HepG2 (cell line): ENCODE data around the gene PSKH1. TPM values are rescaled to one million over a fixed set of nuclear protein-coding genes. Genes with fewer than 3 reads are reported as not detected.

Experiments used
- NCOA5 ChIP-seq: sonication (generic); formaldehyde crosslinking; IDR thresholded peaks from 2 replicates; pipeline ENCODE4 v1.4.0; 2020; ENCODE audit warnings: missing genetic modification reagents
- PTBP1 ChIP-seq: fragments of 200-400 bp; formaldehyde crosslinking; IDR thresholded peaks from 2 replicates; pipeline ENCODE4 v1.6.1; 2018; ENCODE audit warnings: low read length, low read depth; ENCODE audit not compliant: poor library complexity, severe bottlenecking
- SP1 ChIP-seq, 2 experiments: fragments of 450-650 bp in 1 of 2; sonication (generic) in 1 of 2; formaldehyde crosslinking in 1 of 2; IDR thresholded peaks; 2 replicates each; pipeline versions ENCODE4 v1.4.0 to v1.6.1; 2016 to 2020; ENCODE audit warnings: missing genetic modification reagents in 1 of 2
- polyA plus RNA-seq, 8 experiments: library from polyadenylated mRNA; depleted of rRNA in 3 of 8; stranded (reverse) in 7 of 8; unstranded in 1 of 8; fragments of >200 nt; fragmentation: Illumina TruSeq in 4 of 8; extraction: Trizol in 4 of 8; gene quantifications; 2 replicates each; pipeline versions ENCODE4 v1.2.1 to v1.2.3, GENCODE V29; 2011 to 2016; ENCODE audit warnings: low read depth in 4 of 8, missing spikeins in 1 of 8, mixed read lengths in 1 of 8; ENCODE audit not compliant: insufficient read depth in 1 of 8
- total RNA-seq, 5 experiments: library from RNA; depleted of rRNA; stranded (reverse); fragments of >200 nt; fragmentation: Illumina TruSeq; extraction: Trizol; gene quantifications; 2 replicates each; pipeline ENCODE4 v1.2.3, GENCODE V29; 2016; ENCODE audit warnings: low read depth in 1 of 5
- TF ChIP-seq, protein P1 (sequence below): sonication (generic); formaldehyde crosslinking; conservative IDR thresholded peaks from 2 replicates; pipeline ENCODE4 v1.4.0; 2020; ENCODE audit warnings: mild to moderate bottlenecking, missing genetic modification reagents, moderate library complexity
- TF ChIP-seq, protein P2 (sequence below): sonication (generic); formaldehyde crosslinking; conservative IDR thresholded peaks from 2 replicates; pipeline ENCODE4 v1.8.1; 2023; ENCODE audit warnings: missing genetic modification reagents
- TF ChIP-seq, protein P3 (sequence below): sonication (generic); formaldehyde crosslinking; IDR thresholded peaks from 2 replicates; pipeline ENCODE4 v1.9.0; 2021; ENCODE audit warnings: missing genetic modification reagents, mild to moderate bottlenecking, borderline replicate concordance
- TF ChIP-seq, protein P4 (sequence below): IDR thresholded peaks from 2 replicates; pipeline ENCODE4 v1.6.1; 2016; ENCODE audit warnings: missing genetic modification reagents, missing compliant biosample characterization
- TF ChIP-seq, protein P5 (sequence below): sonication (generic); formaldehyde crosslinking; IDR thresholded peaks from 2 replicates; pipeline ENCODE4 v1.8.0; 2022; ENCODE audit warnings: mild to moderate bottlenecking, missing genetic modification reagents

Gene PSKH1
- total and polyA plus RNA-seq, 2 of the 13 experiments (the other 11 are each of a cell fraction or from before 2014, with no cell fraction given), result 8.4 to 19.1 TPM

DNA sequence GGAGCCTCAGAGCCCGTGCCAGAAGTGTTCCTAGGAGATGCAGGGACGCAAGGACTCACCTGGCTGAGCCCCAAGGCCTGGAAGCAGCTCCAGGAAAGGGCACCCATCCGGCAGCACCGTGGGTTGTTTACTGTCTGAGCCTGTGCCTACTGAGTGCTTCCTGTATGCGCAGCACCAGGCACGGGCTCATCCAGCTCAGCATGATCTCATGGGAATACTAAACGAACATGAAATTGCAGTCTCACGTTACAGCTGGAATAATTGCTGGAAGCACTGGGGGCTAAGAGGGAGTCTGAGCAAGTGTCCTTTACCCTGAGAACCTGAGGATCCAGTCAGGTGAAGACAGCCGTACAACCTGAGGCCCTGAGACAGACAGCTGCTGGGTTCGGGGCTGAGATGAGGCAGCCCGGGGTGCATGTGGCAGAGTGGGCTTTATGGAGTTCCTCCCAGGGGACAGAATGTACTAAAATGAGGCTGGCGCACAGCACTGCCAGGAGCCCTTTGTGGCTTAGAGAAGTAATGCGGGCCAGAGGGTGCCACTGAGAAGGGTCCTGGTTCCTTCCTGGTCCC, 33.2 kb downstream of the PSKH1 start (continued):
- TF ChIP-seq, protein P1, sequence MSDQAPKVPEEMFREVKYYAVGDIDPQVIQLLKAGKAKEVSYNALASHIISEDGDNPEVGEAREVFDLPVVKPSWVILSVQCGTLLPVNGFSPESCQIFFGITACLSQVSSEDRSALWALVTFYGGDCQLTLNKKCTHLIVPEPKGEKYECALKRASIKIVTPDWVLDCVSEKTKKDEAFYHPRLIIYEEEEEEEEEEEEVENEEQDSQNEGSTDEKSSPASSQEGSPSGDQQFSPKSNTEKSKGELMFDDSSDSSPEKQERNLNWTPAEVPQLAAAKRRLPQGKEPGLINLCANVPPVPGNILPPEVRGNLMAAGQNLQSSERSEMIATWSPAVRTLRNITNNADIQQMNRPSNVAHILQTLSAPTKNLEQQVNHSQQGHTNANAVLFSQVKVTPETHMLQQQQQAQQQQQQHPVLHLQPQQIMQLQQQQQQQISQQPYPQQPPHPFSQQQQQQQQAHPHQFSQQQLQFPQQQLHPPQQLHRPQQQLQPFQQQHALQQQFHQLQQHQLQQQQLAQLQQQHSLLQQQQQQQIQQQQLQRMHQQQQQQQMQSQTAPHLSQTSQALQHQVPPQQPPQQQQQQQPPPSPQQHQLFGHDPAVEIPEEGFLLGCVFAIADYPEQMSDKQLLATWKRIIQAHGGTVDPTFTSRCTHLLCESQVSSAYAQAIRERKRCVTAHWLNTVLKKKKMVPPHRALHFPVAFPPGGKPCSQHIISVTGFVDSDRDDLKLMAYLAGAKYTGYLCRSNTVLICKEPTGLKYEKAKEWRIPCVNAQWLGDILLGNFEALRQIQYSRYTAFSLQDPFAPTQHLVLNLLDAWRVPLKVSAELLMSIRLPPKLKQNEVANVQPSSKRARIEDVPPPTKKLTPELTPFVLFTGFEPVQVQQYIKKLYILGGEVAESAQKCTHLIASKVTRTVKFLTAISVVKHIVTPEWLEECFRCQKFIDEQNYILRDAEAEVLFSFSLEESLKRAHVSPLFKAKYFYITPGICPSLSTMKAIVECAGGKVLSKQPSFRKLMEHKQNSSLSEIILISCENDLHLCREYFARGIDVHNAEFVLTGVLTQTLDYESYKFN (CRISPR knock-in tag), result no peak
- TF ChIP-seq, protein P2, sequence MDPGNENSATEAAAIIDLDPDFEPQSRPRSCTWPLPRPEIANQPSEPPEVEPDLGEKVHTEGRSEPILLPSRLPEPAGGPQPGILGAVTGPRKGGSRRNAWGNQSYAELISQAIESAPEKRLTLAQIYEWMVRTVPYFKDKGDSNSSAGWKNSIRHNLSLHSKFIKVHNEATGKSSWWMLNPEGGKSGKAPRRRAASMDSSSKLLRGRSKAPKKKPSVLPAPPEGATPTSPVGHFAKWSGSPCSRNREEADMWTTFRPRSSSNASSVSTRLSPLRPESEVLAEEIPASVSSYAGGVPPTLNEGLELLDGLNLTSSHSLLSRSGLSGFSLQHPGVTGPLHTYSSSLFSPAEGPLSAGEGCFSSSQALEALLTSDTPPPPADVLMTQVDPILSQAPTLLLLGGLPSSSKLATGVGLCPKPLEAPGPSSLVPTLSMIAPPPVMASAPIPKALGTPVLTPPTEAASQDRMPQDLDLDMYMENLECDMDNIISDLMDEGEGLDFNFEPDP, result no peak
- TF ChIP-seq, protein P3, sequence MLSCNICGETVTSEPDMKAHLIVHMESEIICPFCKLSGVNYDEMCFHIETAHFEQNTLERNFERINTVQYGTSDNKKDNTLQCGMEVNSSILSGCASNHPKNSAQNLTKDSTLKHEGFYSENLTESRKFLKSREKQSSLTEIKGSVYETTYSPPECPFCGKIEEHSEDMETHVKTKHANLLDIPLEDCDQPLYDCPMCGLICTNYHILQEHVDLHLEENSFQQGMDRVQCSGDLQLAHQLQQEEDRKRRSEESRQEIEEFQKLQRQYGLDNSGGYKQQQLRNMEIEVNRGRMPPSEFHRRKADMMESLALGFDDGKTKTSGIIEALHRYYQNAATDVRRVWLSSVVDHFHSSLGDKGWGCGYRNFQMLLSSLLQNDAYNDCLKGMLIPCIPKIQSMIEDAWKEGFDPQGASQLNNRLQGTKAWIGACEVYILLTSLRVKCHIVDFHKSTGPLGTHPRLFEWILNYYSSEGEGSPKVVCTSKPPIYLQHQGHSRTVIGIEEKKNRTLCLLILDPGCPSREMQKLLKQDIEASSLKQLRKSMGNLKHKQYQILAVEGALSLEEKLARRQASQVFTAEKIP (CRISPR knock-in tag), result no peak
- no peak for TF ChIP-seq SP1 (IDR thresholded peaks at IDR 0.05)
- no peak for TF ChIP-seq SP1 (CRISPR knock-in tag; IDR thresholded peaks at IDR 0.05)
- TF ChIP-seq NCOA5, result no peak
- TF ChIP-seq, protein P4, sequence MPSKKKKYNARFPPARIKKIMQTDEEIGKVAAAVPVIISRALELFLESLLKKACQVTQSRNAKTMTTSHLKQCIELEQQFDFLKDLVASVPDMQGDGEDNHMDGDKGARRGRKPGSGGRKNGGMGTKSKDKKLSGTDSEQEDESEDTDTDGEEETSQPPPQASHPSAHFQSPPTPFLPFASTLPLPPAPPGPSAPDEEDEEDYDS (CRISPR knock-in tag), result no peak
- TF ChIP-seq, protein P5, sequence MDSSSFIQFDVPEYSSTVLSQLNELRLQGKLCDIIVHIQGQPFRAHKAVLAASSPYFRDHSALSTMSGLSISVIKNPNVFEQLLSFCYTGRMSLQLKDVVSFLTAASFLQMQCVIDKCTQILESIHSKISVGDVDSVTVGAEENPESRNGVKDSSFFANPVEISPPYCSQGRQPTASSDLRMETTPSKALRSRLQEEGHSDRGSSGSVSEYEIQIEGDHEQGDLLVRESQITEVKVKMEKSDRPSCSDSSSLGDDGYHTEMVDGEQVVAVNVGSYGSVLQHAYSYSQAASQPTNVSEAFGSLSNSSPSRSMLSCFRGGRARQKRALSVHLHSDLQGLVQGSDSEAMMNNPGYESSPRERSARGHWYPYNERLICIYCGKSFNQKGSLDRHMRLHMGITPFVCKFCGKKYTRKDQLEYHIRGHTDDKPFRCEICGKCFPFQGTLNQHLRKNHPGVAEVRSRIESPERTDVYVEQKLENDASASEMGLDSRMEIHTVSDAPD (CRISPR knock-in tag), result no peak
- no peak for TF ChIP-seq PTBP1
